Fibroblast of lung (primary cell): Measurements from ENCODE around the gene CMTM4. TPM values are rescaled to one million over a fixed set of nuclear protein-coding genes. Genes with fewer than 3 reads are reported as not detected.

Source experiments
- DNase-seq, 2 donors: peaks; one replicate each; pipeline versions ENCODE4 v3.0.0 to v3.0.0-alpha.2; 2010; ENCODE audit warnings: low read depth in 2 of 2
- H2AFZ ChIP-seq: 2 replicates; pipeline ENCODE4 v1.5.1; 2012; ENCODE audit warnings: low read length, control low read depth, inconsistent platforms
- H3K27ac ChIP-seq: 2 replicates; pipeline ENCODE4 v1.5.1; 2011; ENCODE audit warnings: low read length, control low read depth; ENCODE audit not compliant: insufficient read depth
- H3K27me3 ChIP-seq: 2 replicates; pipeline ENCODE4 v1.5.1; 2011; ENCODE audit warnings: mild to moderate bottlenecking, low read length; ENCODE audit not compliant: control insufficient read depth, insufficient read depth
- H3K36me3 ChIP-seq: 2 replicates; pipeline ENCODE4 v1.5.1; 2011; ENCODE audit warnings: low read length; ENCODE audit not compliant: control insufficient read depth, insufficient read depth
- H3K4me1 ChIP-seq: 2 replicates; pipeline ENCODE4 v1.5.1; 2011; ENCODE audit warnings: low read length; ENCODE audit not compliant: control insufficient read depth, insufficient read depth; ENCODE audit errors: extremely low read depth
- H3K4me2 ChIP-seq: 2 replicates; pipeline ENCODE4 v1.5.1; 2011; ENCODE audit warnings: low read length, control low read depth; ENCODE audit not compliant: insufficient read depth; ENCODE audit errors: extremely low read depth
- H3K4me3 ChIP-seq, 4 experiments: fragments of 200-600 bp in 1 of 4; sonication (generic) in 1 of 4; replicated peaks in 1 of 4; 2 replicates each; pipeline ENCODE4 v1.5.1; 2011 to 2016; ENCODE audit warnings: low read length in 4 of 4, low read depth in 3 of 4, mild to moderate bottlenecking in 3 of 4, control low read depth in 2 of 4, inconsistent platforms in 1 of 4, mixed read lengths in 1 of 4; ENCODE audit not compliant: insufficient read depth in 1 of 4; ENCODE audit errors: control extremely low read depth in 1 of 4
- H3K79me2 ChIP-seq: 2 replicates; pipeline ENCODE4 v1.5.1; 2012; ENCODE audit warnings: mild to moderate bottlenecking, low read length, inconsistent platforms; ENCODE audit not compliant: control insufficient read depth, insufficient read depth
- H3K9ac ChIP-seq: 2 replicates; pipeline ENCODE4 v1.5.1; 2011; ENCODE audit warnings: mild to moderate bottlenecking, low read length, control low read depth; ENCODE audit not compliant: insufficient read depth
- H3K9me3 ChIP-seq: 2 replicates; pipeline ENCODE4 v1.5.1; 2012; ENCODE audit warnings: low read depth, low read length; ENCODE audit not compliant: control insufficient read depth, insufficient read depth
- H4K20me1 ChIP-seq: 2 replicates; pipeline ENCODE4 v1.5.1; 2011; ENCODE audit warnings: low read length; ENCODE audit not compliant: control insufficient read depth, insufficient read depth; ENCODE audit errors: extremely low read depth
- EZH2 ChIP-seq: IDR thresholded peaks from 2 replicates; pipeline ENCODE4 v1.5.1; 2012; ENCODE audit warnings: low read length, control low read depth, mild to moderate bottlenecking; ENCODE audit errors: missing control alignments
- polyA plus RNA-seq, 2 donors: library from polyadenylated mRNA; depleted of rRNA in 1 of 2; stranded (reverse) in 1 of 2; unstranded in 1 of 2; fragments of >200 nt; gene quantifications; 2 replicates each; pipeline ENCODE4 v1.2.1, GENCODE V29; 2011 to 2012; ENCODE audit warnings: missing spikeins in 1 of 2
- total RNA-seq: library from RNA; depleted of rRNA; stranded (reverse); fragments of >200 nt; gene quantifications from 2 replicates; pipeline ENCODE4 v1.2.1, GENCODE V29; 2014
- TF ChIP-seq, protein P1 (sequence below), 2 donors: IDR thresholded peaks in 1 of 2; conservative IDR thresholded peaks in 1 of 2; 1 replicate in 1 of 2; 2 replicates in 1 of 2; pipeline ENCODE4 v1.5.1; 2011 to 2012; ENCODE audit warnings: low read length in 2 of 2, control low read depth in 1 of 2, inconsistent platforms in 1 of 2, low read depth in 1 of 2, mild to moderate bottlenecking in 1 of 2

CMTM4 gene
- total and polyA plus RNA-seq, 2 donors (not counting 1 experiment from before 2014, with no cell fraction given), result 10.2 to 12.8 TPM

DNA sequence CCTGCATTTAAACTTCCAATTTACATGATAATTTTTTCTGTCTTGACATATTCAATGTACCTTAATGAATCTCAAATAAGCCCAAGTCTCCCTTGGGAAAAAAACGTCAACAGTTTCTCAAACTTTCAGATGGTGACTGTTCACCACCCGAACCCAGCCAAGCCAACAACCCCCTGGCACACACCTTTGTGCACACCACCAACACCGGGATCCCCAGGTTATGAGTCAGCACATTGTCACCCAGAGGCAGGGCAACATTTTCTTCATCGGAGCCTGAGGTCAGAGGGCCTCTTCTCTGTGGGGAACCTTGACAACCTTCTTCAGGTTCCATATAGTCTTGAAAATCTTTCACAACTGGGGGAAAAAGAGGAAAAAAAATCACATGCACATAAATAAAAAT is 39.3 kb upstream of the CMTM4 start:
- H3K27me3 ChIP-seq, result no peaks in the 10 kb centered on the region
- no peak overlapping the region for H3K9ac ChIP-seq
- H2AFZ ChIP-seq, result no peak overlapping the region
- H3K4me2 ChIP-seq, result no peak overlapping the region
- no peak for TF ChIP-seq EZH2
- TF ChIP-seq, protein P1, sequence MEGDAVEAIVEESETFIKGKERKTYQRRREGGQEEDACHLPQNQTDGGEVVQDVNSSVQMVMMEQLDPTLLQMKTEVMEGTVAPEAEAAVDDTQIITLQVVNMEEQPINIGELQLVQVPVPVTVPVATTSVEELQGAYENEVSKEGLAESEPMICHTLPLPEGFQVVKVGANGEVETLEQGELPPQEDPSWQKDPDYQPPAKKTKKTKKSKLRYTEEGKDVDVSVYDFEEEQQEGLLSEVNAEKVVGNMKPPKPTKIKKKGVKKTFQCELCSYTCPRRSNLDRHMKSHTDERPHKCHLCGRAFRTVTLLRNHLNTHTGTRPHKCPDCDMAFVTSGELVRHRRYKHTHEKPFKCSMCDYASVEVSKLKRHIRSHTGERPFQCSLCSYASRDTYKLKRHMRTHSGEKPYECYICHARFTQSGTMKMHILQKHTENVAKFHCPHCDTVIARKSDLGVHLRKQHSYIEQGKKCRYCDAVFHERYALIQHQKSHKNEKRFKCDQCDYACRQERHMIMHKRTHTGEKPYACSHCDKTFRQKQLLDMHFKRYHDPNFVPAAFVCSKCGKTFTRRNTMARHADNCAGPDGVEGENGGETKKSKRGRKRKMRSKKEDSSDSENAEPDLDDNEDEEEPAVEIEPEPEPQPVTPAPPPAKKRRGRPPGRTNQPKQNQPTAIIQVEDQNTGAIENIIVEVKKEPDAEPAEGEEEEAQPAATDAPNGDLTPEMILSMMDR (conservative IDR thresholded peaks at IDR 0.05 in 1 of 2, IDR thresholded peaks at IDR 0.05 in 1 of 2; ENCODE audit: low read depth in 1 of 2, low read length in 2 of 2), result no peak
- no peaks in the 10 kb centered on the region for H3K9me3 ChIP-seq
- no peak overlapping the region for H3K27ac ChIP-seq
- peaks cover 29% of the 10 kb centered on the region for H3K79me2 ChIP-seq
- DNase-seq, result no peak
- no peaks in the 10 kb centered on the region for H4K20me1 ChIP-seq
- peaks cover 29% of the 10 kb centered on the region for H3K36me3 ChIP-seq
- H3K4me1 ChIP-seq, result peaks cover 5% of the 10 kb centered on the region
- no peak overlapping the region for H3K4me3 ChIP-seq

DNA sequence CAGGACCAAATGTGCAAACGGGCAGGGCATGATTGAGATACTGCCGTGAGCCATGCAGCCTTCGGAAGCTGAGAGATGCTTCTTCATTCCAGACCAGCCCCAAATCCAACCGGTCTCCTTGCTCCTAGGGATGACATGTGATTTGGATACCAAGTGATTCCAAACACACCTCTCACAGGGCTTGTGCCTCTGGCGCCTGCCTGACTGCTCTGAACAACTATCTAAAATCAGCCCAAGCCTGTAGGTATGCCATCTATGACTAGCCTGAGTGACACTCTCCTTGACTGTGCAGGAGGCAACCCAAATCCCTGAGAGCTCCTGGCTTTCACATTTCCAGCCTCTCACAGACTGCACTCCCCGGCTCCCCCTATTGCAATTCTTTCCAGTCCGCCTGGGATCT is 34.6 kb upstream of the CMTM4 start:
- H3K27me3 ChIP-seq, result no peaks in the 10 kb centered on the region
- no peak overlapping the region for H2AFZ ChIP-seq
- H3K4me2 ChIP-seq, result no peak overlapping the region
- H3K36me3 ChIP-seq, result peaks cover 36% of the 10 kb centered on the region
- no peaks in the 10 kb centered on the region for H3K79me2 ChIP-seq
- no peaks in the 10 kb centered on the region for H4K20me1 ChIP-seq
- TF ChIP-seq, protein P1 (conservative IDR thresholded peaks at IDR 0.05 in 1 of 2, IDR thresholded peaks at IDR 0.05 in 1 of 2; ENCODE audit: low read depth in 1 of 2, low read length in 2 of 2), result no peak
- no peak for TF ChIP-seq EZH2
- no peak overlapping the region for H3K9ac ChIP-seq
- no peaks in the 10 kb centered on the region for H3K4me1 ChIP-seq
- H3K27ac ChIP-seq, result no peak overlapping the region
- no peak for DNase-seq
- H3K4me3 ChIP-seq, result no peak overlapping the region
- H3K9me3 ChIP-seq, result no peaks in the 10 kb centered on the region

DNA sequence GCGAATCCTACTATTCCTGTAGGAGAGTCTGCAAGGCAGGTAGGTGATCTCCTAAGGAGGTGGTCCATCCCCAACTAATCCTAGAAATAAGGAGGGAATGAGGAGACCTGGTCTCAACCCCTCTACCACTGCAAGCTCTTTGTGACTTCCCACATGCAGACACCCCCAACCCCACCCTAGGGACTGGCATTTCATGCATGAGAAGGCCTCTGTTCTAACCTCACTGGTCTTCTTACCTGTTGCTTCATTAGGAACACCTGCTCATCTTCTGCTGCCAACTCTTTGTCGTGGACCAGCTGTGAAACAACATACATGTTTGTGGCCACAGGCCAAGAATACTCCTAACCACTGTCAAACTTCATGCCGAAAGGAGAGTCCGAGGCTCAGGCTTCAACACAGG is 32.3 kb upstream of the CMTM4 start:
- Histone ChIP-seq H3K4me1 (no peaks in the 10 kb centered on the region), H3K36me3 (peaks cover 35% of the 10 kb centered on the region), H3K4me3 (no peak overlapping the region), H3K27me3 (no peaks in the 10 kb centered on the region), H3K9ac (no peak overlapping the region), H3K27ac (no peak overlapping the region), H2AFZ (no peak overlapping the region), H3K79me2 (no peaks in the 10 kb centered on the region), H4K20me1 (no peaks in the 10 kb centered on the region), H3K4me2 (no peak overlapping the region), H3K9me3 (no peaks in the 10 kb centered on the region)
- no peak for DNase-seq
- TF ChIP-seq, protein P1 (conservative IDR thresholded peaks at IDR 0.05 in 1 of 2, IDR thresholded peaks at IDR 0.05 in 1 of 2; ENCODE audit: low read depth in 1 of 2, low read length in 2 of 2), result no peak
- no peak for TF ChIP-seq EZH2
